Putamen (tissue), 1 donor: Measurements from ENCODE around the gene ATP8A2.
"Not testable (repeated sequence)": the region's sequence is repeated elsewhere in the genome, so short reads cannot be mapped to it uniquely, and the experiment has no call there.

Experiments
- DNase-seq: peaks from one replicate; pipeline ENCODE4 v3.0.0-alpha.2; 2016; ENCODE audit warnings: low spot score

The ATP8A2 gene

DNA sequence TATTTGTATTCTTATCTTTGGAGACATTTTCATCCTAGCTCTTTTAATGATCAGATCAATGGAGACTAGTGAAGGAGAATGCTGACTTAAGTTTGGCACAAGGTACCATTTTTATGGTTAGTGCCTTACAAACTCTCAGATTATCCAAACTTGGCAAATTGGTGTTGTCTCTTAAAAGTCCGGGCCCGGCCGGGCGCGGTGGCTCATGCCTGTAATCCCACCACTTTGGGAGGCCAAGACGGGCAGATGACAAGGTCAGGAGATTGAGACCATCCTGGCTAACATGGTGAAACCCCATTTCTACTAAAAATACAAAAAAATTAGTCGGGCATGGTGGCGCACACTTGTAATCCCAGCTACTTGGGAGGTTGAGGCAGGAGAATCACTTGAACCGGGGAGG lies 177.2 kb downstream of the ATP8A2 start:
- not testable (repeated sequence) for DNase-seq

DNA sequence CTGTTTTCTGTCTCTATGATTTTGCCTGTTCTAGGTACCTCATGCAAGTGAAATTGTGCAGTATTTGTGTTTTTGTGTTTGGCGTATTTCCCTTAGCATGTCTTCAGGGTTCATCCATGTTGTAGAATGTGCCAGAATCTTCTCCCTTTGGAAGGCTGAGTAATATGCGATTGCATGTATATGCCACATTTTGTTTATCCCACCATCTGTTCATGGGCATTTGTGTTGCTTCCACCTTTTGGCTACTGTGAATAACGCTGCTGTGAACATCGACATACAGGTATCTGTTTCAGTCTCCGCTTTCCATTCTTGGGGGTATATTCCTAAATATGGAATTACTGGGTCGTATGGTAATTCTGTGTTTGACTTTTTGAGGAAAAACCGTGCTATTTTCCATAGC lies 190.0 kb downstream of the ATP8A2 start:
- DNase-seq: no peak

DNA sequence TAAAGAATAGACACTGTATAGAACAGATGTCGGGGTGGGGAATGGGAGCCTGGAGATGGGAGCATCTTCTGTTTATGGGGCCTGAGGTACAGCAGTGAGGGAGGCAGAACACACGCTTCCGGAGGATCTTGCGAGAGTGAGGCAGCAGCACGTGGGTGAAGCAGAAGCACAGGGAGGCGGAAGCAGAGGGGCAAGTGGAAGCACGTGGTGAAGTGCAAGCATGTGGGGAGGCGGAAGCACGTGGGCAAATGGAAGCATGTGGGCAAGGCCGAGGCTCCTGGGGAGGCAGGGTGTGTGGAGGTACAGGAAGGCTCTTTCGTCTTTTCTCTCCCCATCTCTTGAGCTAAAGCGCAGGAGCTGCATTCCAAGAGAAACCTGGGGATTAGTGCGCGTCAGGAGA lies 198.4 kb downstream of the ATP8A2 start:
- DNase-seq: no peak

DNA sequence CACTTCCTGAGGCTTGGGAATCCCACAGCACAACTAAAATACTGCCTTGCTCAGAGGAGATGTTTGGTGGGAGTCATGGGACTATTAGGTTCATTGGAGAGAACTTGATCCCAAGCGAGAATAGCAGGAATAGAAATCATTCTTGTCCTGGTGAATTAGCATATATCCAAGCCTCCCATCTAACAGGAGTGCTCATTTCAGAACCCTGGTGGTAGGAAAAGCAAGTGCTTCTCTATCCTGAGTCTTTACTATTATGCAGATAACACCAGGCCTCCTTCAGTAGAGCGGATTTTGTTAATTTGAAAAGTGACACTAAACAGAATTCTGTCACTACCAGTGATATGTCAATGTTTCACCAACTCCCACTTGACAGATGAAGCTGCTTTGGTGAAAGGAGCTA lies 199.5 kb downstream of the ATP8A2 start:
- DNase-seq: no peak

DNA sequence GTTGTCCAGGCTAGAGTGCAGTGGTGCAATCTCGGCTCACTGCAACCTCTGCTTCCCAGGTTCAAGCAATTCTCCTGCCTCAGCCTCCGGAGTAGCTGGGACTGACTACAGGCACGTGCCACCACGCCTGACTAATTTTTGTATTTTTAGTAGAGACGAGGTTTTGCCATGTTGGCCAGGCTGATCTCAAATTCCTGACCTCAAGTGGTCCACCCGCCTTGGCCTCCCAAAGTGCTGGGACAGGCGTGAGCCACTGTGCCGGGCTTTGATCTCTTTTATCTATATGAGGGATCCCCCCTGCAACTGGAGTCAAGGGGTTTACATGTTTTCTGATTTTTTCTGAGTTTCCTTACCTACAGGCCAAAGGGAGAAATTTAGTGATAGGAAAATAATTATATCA lies 200.4 kb downstream of the ATP8A2 start:
- not testable (repeated sequence) for DNase-seq

DNA sequence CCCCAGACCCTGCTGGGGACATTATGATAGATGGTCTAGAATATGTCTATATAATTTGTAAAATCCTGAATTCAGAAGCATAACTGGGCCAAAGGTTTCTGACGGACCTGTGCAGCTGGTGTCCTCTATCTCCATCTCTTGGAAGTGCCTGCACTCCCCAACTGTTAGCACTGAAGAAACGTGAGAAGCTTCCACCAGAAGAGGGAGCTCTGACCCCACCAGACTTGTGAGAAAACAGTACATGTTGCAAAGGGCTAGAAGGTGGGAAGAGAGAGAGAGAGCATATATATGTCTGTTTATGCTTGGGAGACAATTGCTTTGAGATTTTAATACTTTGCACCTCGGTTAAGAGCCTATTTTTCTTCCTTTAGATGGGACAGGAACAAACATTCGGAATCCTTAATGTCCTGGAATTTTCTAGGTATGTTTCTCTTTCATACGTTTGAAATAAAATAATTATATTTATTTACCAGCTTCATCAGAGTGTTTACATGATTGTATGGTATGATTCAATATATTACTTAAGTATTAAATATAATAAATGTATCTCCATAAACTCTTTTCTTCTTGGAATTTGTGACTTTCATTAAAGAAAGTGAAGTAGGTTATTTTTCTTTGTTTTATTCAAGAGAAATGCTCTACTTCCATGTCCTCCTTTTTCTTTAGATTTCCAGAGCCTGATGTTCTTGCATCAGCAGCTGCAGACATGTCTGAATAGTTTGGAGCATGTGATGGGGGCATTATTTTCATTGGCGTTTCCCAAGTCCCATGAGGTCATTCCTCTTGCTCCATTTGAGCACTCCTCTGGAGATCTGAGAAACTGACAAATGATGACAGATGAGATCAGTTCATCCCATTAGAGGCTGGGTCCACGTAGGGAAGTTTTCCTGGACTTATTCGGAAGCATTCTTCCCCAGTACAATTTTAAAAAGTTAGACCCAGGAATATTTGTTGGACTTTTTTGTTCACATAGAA lies 202.9 kb downstream of the ATP8A2 start:
- DNase-seq: peak; percentile 90

DNA sequence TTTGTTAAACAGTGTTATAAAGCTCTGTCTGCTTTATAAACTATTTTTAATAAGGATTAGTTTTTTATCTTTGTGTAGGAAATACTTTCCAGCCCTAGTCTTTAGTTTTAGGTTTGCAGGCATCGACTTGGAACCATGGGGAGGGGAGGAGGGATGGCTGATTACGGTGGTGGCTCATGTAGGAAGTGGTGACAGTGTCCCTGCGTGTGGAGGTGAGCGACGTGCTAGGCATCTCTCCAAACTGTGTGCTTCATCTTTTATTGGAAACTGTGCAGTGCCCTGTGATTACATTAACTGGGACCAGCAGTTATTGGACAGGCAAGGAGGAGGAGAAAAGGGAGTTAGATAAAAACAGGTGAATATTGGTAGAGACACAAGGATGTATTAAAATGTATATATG lies 203.8 kb downstream of the ATP8A2 start:
- DNase-seq: no peak

DNA sequence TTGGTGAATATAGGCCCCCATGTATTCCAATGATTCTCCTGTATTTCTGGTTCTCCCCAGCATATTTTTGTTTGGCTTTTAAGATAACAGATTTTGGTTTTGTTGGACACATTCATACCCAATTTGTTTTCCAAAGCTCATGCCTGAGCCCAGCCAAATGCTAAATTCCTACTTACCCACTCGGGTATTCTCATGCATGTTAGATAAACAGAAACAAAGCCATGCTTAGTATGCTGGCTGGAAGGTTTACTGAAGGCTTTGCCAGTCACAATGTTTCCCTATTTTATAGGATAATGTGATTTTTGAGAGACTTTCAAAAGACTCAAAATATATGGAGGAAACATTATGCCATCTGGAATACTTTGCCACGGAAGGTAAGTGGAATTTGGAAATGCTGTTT lies 206.8 kb downstream of the ATP8A2 start:
- DNase-seq: no peak

DNA sequence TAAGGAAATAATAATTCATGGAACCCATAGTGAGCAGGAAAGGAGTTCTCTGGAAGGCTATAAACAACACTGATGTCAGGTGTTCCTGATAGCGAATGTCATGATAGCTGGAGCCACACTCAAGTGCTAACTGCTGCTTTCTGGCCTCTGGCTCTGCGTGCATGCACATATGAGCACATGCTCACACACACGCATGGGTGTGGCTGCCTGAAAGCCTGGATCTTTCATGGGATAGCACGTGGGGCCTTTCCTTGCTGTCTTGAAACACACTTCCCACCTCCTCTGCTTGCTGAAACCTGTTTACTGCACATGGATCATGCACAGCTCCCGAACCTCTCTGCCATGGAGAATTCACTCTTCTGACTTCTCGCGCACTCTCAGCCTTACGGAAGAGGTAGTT lies 207.4 kb downstream of the ATP8A2 start:
- DNase-seq: no peak

DNA sequence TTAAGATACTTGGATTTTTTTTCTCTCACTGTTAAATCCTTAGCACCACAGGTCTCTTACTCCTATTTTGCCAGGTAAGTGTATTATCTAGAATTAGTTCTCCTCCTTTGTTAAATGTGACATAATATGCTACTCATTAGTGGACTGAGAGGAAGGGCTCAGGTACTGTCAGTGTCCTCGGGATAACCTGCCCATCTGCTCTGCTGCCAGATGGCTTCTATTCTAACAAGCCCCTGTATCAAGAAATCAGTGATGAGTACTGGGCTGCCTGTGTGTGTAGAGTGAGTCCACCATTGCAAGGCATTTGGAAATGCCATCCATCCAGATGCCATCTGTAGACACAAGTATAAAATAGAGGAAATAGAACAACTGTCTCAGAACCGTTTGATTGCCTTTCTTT lies 209.6 kb downstream of the ATP8A2 start:
- DNase-seq: no peak

DNA sequence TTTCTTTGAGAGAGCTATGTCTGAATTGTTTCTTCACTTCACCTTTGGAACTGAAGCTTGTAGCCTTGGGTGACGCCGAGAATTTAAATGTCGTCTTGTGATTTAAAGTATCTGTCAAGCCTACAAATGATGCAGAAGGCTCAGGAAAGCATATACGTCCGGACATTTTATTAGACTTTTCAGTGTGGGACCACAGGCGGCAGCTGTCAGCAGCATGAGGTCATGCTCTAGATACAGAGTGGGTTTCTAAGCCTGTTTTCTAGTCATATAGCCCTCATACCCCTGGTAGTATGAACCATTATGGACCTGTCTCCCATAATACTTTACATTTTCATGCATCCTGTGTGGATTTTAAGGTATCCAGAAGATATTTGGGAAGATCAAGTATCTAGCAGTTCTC lies 212.3 kb downstream of the ATP8A2 start:
- DNase-seq: no peak

DNA sequence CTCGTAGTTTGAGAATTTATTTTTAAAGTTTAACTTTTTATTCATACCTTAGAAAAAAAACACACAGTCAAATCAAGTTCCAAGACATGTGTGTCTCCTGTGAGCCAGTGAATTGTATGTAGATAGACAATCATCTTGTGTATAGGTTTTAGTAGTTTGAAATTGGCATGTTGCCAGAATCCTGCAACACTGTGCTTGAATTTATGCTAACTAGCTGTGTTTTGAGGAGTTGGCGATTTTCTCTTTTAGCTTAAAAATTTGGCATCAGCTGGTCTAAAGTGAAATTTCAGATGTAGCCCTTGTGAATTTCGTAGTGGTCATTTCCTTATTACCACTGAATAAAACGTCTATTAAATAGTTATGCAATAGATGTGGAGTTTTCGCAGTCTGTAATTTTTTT lies 213.2 kb downstream of the ATP8A2 start:
- no peak for DNase-seq

DNA sequence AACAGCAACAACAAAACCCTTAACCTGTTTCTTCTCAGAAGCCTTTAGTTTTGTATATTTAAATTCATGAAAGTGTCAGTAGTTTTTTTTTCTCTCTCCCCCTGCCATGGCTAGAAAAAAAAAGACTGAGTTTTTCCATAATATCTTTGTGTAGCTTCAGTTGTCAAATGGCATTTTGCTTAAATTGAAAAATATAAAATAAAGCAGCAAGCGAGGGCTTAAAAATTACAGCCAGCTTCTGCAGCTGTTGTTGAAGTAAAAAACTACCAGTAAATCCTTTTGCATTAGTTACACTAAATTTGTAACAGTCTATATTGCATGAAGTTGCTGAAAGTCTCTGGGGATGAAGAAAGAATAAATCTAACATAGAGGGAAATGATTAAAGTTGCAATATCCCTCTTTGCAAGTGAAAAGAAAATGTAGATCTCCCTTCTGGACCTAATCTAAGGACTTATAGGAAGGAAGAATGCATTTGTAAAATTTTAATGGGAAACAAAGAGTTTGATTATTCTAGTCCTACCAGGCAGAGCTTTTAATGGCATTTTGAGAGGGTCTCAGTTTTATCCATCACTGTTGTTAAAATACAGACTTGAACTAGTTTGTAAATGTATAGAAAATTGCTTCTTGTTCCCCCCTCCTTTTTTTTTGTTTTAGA lies 215.7 kb downstream of the ATP8A2 start:
- no peak for DNase-seq

DNA sequence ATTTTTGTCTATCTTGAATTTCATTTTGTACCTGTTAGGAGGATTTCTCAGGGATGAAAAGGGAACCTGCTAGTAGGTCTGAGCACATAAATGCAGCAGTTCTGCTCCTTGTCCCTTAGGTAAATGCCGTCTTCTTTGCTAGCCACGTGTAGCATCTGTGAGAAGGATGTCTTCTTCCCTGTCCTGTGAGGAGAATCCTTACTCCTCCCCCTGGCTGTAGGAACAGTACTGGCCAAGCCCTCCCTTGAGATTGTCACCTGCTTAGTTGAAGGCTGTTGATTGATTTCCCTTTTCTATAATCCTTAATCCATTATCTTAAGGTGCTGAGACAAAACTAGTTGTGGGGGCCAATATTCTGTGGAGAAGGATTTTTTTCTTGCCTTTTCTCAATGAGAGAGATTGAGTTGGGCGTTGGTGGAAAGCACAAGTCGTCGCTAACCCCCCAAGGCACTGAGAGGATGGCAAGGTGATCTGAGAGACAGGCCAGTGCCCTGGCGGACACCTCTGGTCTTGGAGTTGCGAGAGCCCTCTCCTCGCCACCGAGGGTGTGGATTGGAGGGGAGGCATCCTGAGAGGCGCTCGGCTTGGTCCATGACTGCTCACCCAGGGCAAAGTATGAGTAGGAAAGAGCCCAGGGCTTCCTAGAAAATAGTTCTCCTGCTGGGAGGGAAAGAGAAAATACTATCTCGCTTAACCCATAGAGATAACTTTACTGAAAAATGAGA lies 216.7 kb downstream of the ATP8A2 start:
- no peak for DNase-seq

DNA sequence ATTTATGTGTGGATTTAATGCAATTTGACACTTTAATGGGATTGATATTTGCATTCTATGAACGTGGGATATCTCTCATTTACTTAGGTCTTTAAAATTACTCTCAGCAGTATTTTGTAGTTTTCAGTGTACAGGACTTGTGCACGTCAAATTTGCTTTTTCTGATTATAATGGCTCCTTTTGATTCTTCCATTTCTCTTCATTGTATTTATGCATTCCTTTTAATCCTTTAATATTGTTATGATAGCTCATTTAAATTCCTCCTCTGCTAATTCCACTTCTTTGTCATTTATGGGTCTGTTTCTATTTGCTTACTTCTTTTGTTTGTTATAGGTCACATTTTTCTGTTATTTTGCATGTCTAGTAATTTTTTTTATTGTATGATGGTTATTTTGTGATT lies 226.6 kb downstream of the ATP8A2 start:
- DNase-seq: no peak

DNA sequence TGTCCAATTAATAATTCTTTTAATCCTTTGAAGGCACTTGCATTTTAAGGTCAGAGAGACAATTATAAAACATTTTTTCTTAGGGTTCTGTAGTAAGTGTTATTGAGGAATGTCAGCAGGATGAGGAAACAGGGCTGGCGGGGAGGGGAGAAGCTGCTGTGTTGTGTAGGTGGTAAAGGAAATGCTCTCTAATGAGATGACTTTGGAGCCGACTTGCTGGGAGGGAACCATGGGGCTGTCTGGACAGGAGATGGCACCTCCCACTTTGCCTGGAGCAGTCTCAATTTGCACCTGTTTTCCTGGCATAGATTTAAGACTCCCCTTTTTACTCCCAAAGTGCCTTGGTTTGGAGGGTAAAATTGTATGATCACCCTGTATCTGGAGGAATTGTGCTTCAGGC lies 230.4 kb downstream of the ATP8A2 start:
- DNase-seq: no peak

DNA sequence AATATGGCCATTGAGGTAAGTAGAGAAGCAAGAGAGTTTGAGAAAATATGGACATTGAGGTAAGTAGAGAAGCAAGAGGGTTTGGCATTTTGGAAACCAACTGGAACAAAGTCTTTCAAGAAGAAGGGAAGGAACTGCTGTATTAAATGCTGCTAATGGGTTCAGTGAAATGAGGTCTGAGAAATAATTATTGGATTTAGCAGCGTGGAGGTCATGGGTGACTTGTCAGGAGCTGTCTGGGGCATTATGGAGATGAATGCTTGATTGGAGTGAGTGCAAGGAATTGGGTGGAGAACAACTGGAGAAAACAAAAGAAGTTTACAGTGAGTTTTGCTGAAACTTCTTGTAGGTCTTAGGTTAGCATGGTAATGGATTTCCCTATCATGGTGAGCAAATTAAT lies 232.3 kb downstream of the ATP8A2 start:
- no peak for DNase-seq

DNA sequence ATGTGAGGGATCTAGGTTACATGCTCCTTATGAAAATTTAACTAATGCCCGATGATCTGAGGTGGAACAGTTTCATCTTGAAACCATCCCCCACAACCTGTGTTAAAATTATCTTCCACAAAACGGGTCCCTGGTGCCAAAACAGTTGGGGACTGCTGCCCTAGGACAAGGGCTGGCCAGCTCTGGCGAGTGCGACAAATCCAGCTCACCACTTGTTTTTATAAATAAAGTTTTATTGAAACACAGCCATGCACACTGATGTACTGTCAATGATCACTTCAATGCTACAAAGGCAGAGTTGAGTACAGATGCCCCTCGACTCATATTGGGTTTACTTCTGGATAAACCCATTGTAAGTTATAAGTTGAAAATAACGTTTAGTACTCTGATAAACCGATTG lies 235.3 kb downstream of the ATP8A2 start:
- DNase-seq: no peak

DNA sequence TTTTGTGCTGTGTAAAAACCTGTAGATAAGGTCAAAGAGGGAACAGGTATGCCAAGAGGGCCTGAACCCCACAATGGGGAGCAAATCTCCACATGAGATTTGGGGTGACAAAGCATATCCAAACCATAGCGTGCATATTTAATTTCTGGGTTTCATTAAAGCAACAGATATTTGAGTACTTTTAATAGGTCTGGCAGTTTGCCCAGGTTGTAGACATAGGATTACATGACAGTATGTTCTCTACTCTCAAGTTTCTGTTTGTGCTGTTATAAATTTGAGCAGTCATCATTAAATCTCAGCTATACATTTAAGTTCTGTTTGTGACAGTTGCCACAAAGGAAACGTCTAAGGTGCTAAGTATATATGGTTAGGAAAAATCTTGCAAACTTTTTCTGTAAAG lies 236.4 kb downstream of the ATP8A2 start:
- no peak for DNase-seq

DNA sequence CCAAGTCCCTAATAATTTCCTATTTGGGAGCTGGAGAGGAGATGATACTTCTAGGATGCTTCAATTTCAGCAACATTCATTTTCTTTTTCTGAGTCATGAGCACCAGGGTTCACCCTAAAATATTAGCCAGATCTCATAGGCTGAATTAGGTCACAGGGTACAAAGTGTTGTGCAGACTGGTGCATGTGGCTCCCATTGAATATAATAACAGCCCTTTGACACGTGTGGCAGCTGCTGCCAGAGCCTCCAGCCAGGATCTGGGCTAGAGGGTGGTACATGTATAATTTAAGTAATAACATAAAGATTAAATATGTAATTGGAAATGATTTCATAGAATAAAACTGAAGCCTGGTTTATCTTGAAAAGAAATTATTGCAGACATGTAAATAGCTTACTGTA lies 244.9 kb downstream of the ATP8A2 start:
- DNase-seq: no peak

DNA sequence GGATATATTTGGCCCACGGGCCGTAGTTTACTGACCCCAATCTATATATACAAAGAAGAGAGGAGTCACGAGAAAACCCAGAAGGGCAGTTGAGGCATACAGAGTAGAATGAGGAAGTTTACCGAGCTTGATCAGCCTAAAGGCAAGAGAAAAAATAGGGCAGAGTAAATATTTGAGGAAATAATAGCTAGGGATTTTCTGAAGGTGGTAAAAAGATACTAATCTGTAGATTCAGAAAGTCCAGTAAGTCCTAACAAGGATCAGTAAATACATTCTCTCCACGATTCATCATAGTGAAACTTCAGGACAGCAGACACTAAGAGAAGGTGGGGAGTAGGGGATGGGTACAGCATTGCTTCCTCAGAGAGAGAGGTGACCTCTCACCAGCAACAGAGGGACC lies 248.1 kb downstream of the ATP8A2 start:
- DNase-seq: no peak

DNA sequence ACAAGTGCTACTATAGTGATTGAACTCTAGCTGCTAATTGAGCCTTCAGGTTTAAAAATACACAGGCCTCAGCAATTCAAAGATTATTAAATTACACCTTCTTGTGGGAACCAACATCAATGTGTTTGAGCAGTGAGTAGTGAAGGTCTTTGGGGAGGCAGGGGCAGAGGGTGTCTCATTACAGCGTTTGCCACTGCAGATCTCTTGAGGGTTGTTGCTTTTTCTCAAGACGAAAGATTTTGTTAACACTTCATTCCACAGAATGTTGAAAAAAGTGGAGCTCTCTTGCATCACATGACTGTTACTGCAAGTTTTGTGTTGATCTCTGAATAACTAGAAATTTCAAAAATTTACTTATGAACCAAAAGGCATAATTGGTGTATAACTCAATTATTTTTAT lies 253.6 kb downstream of the ATP8A2 start:
- no peak for DNase-seq

DNA sequence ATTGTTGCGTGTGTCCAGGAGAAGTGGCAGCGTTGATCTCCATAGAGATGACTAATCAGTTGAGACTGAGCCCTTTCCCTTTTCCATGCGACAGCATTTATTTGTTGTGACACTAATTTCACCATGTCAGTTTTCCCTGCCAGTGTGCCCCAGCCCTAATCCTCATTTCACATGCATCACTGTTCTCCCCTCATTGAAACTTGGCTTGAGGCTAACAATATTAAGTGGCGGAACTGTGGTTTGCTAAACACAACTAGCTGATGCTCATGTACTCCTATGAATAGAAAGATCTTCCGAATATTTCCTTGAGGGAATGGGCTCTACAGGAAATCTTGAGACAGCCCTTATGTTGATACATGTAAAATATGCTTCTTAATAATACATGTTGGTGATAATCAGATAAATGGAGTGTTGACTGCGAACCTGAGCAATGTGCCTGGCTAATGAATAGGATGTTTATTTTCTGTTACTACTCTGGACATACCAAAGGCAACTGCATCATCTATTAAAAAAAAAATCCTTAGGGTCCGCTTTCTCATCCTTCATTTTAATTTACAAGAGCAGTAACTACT lies 258.6 kb downstream of the ATP8A2 start:
- DNase-seq: no peak
